Hematopoietic multipotent progenitor cell treated with erythropoietin and hydrocortisone succinate and interleukin-3 and kit ligand, for 6 days (in vitro differentiated cells): ENCODE data around the gene FCHO2.
"Not testable (repeated sequence)": the region's sequence is repeated elsewhere in the genome, so short reads cannot be mapped to it uniquely, and the experiment has no call there.

Source experiments
- DNase-seq: peaks from one replicate; pipeline ENCODE4 v3.0.0-alpha.2; 2015

Gene FCHO2

GRCh38 chr5:72955768-72956323 is at the start of gene FCHO2:
FCHO2 (plus strand) TSS chr5:72956041; CDS start chr5:72956097, 56 bp downstream.
- DNase-seq, result peak; percentile 98

- no peak for DNase-seq
Observed at GRCh38 chr5:72906806-72907205, 49.0 kb upstream of the FCHO2 start.

- DNase-seq, result no peak
Observed at GRCh38 chr5:72908664-72909063, 47.2 kb upstream of the FCHO2 start.

GRCh38 chr5:72917371-72917776 is 38.5 kb upstream of the FCHO2 start:
- DNase-seq, result no peak

- peak; percentile 78 for DNase-seq
Observed at GRCh38 chr5:72920690-72921502, 34.9 kb upstream of the FCHO2 start.

GRCh38 chr5:72921886-72922285 is 34.0 kb upstream of the FCHO2 start:
- peak; percentile 82 for DNase-seq

- DNase-seq, result peak; percentile 44
Observed at GRCh38 chr5:72922422-72922821, 33.4 kb upstream of the FCHO2 start.

- DNase-seq, result no peak
Observed at GRCh38 chr5:72925336-72926010, 30.4 kb upstream of the FCHO2 start.

GRCh38 chr5:72932686-72933085 is 23.2 kb upstream of the FCHO2 start:
- not testable (repeated sequence) for DNase-seq

- not testable (repeated sequence) for DNase-seq
Observed at GRCh38 chr5:72934953-72935725, 20.7 kb upstream of the FCHO2 start.

- no peak for DNase-seq
Observed at GRCh38 chr5:72936893-72937292, 18.9 kb upstream of the FCHO2 start.

GRCh38 chr5:72937517-72938061 is 18.3 kb upstream of the FCHO2 start:
- no peak for DNase-seq

- DNase-seq, result no peak
Observed at GRCh38 chr5:72938206-72938605, 17.6 kb upstream of the FCHO2 start.

GRCh38 chr5:72940082-72940481 is 15.8 kb upstream of the FCHO2 start:
- no peak for DNase-seq

GRCh38 chr5:72943307-72943706 is 12.5 kb upstream of the FCHO2 start:
- DNase-seq, result no peak

GRCh38 chr5:72947498-72947897 is 8.3 kb upstream of the FCHO2 start:
- no peak for DNase-seq

- no peak for DNase-seq
Observed at GRCh38 chr5:72949481-72949880, 6.4 kb upstream of the FCHO2 start.

GRCh38 chr5:72951671-72952468 is 4.0 kb upstream of the FCHO2 start:
- no peak for DNase-seq

- peak; percentile 34 for DNase-seq
Observed at GRCh38 chr5:72954389-72954788, 1.5 kb upstream of the FCHO2 start.

- DNase-seq, result peak; percentile 80
Observed at GRCh38 chr5:72955143-72955767, 586 bp upstream of the FCHO2 start.

- DNase-seq, result peak; percentile 76
Observed at GRCh38 chr5:72956324-72957140, 691 bp downstream of the FCHO2 start.
